Measurements from ENCODE around the gene EEF2. TPM values are rescaled to one million over a fixed set of nuclear protein-coding genes. Genes with fewer than 3 reads are reported as not detected.
"Not testable (repeated sequence)": the region's sequence is repeated elsewhere in the genome, so short reads cannot be mapped to it uniquely, and the experiment has no call there.

Gene EEF2
- polyA plus RNA-seq, 12 donors = 901 to 3,153 (median 2,321) TPM

GRCh38 chr19:3950871-3951861 is 34.1 kb downstream of the EEF2 start:
- no peak for DNase-seq

- DNase-seq = no peak
These were observed 35.0 kb downstream of the EEF2 start for GRCh38 chr19:3949997-3950859.

GRCh38 chr19:3949294-3949693 is 36.0 kb downstream of the EEF2 start:
- DNase-seq = no peak

- not testable (repeated sequence) for DNase-seq
These were observed 37.8 kb downstream of the EEF2 start for GRCh38 chr19:3947316-3947933.

GRCh38 chr19:3945838-3946237 is 39.4 kb downstream of the EEF2 start:
- DNase-seq = no peak

- DNase-seq = no peak
These were observed 41.1 kb downstream of the EEF2 start for GRCh38 chr19:3944018-3944721.

- DNase-seq = no peak
These were observed 42.4 kb downstream of the EEF2 start for GRCh38 chr19:3942790-3943409.

- DNase-seq = not testable (repeated sequence)
These were observed 46.8 kb downstream of the EEF2 start for GRCh38 chr19:3938300-3938950.

- no peak for DNase-seq
These were observed 48.5 kb downstream of the EEF2 start for GRCh38 chr19:3936506-3937442.

GRCh38 chr19:3932931-3933810 is 52.1 kb downstream of the EEF2 start, which contains the start of gene NMRK2:
TSS of gene NMRK2 (plus strand) at chr19:3933069. CDS start at chr19:3933672, 603 bp downstream.
- no peak for DNase-seq

- no peak for DNase-seq
These were observed 54.2 kb downstream of the EEF2 start for GRCh38 chr19:3931041-3931440.

Other genes starting within 250 kb of the EEF2 start
- 10 to 100 TPM in 7 of 12 donors, 1 to 10 TPM in 4, not detected in 1; 9.1 to 35.4 (median 12.2) TPM for gene APBA3, start 223.8 kb downstream of the EEF2 start, polyA plus RNA-seq (ENCODE audit: insufficient read length in 12 of 12)
- 10 to 100 TPM in 11 of 12 donors, not detected in 1; 17.1 to 26.3 (median 23.1) TPM for gene MRPL54, start 222.8 kb downstream of the EEF2 start, polyA plus RNA-seq (ENCODE audit: insufficient read length in 12 of 12)
- not detected for gene RAX2, start 213.2 kb downstream of the EEF2 start, polyA plus RNA-seq (ENCODE audit: insufficient read length in 12 of 12)
- gene MATK, start 199.1 kb downstream of the EEF2 start, polyA plus RNA-seq (ENCODE audit: insufficient read length in 12 of 12) = 1 to 10 TPM in 4 of 12 donors, under 1 TPM in 6, not detected in 2; 0.51 to 3.6 (median 0.78) TPM
- gene ZFR2, start 116.4 kb downstream of the EEF2 start, polyA plus RNA-seq (ENCODE audit: insufficient read length in 12 of 12) = under 1 TPM in 7 of 12 donors, not detected in 5; 0.05 to 0.94 (median 0.24) TPM
- 10 to 100 TPM in 1 of 12 donors, 1 to 10 TPM in 4, under 1 TPM in 6, not detected in 1; 0.13 to 27.3 (median 0.93) TPM for gene ATCAY, start 104.8 kb downstream of the EEF2 start, polyA plus RNA-seq (ENCODE audit: insufficient read length in 12 of 12)
- gene NMRK2, start 52.4 kb downstream of the EEF2 start, polyA plus RNA-seq (ENCODE audit: insufficient read length in 12 of 12) = 100 to 1,000 TPM in 10 of 12 donors, 10 to 100 TPM in 1, not detected in 1; 89.1 to 304 (median 222) TPM
- gene DAPK3, start 14.4 kb downstream of the EEF2 start, polyA plus RNA-seq (ENCODE audit: insufficient read length in 12 of 12) = 100 to 1,000 TPM in 1 of 12 donors, 10 to 100 TPM in 10, not detected in 1; 42.7 to 101 (median 66.3) TPM
- 10 to 100 TPM in 11 of 12 donors, not detected in 1; 15.3 to 36.1 (median 21.7) TPM for gene PIAS4, start 22.3 kb upstream of the EEF2 start, polyA plus RNA-seq (ENCODE audit: insufficient read length in 12 of 12)
- gene ZBTB7A, start 81.4 kb upstream of the EEF2 start, polyA plus RNA-seq (ENCODE audit: insufficient read length in 12 of 12) = 10 to 100 TPM in 3 of 12 donors, 1 to 10 TPM in 8, not detected in 1; 5.2 to 29.8 (median 6.7) TPM
- gene MAP2K2, start 138.7 kb upstream of the EEF2 start, polyA plus RNA-seq (ENCODE audit: insufficient read length in 12 of 12) = 100 to 1,000 TPM in 6 of 12 donors, 10 to 100 TPM in 6; 74.0 to 196 (median 100) TPM
- 1 to 10 TPM in 1 of 12 donors, under 1 TPM in 1, not detected in 10; 0.30 to 8.2 TPM for gene CREB3L3, start 168.2 kb upstream of the EEF2 start, polyA plus RNA-seq (ENCODE audit: insufficient read length in 12 of 12)
- 10 to 100 TPM in 6 of 12 donors, 1 to 10 TPM in 5, not detected in 1; 7.1 to 22.9 (median 10.4) TPM for gene SIRT6, start 197.1 kb upstream of the EEF2 start, polyA plus RNA-seq (ENCODE audit: insufficient read length in 12 of 12)
- 1 to 10 TPM in 7 of 12 donors, under 1 TPM in 3, not detected in 2; 0.38 to 2.2 (median 1.4) TPM for gene ANKRD24, start 197.2 kb upstream of the EEF2 start, polyA plus RNA-seq (ENCODE audit: insufficient read length in 12 of 12)
- 1 to 10 TPM in 1 of 12 donors, under 1 TPM in 9, not detected in 2; 0.34 to 2.4 (median 0.70) TPM for gene EBI3, start 244.1 kb upstream of the EEF2 start, polyA plus RNA-seq (ENCODE audit: insufficient read length in 12 of 12)